GM21717 (cell line): ENCODE data around the gene CNNM2.
A peak's percentile ranks its signal among the peaks of the same experiment; 100 is the strongest.

Experiments
- ATAC-seq: cut with Tn5 transposase; IDR thresholded peaks from one replicate; pipeline ENCODE4 v1.9.1; 2021; ENCODE audit warnings: mild to moderate bottlenecking, moderate library complexity; ENCODE audit not compliant: unreplicated experiment

CNNM2 gene

GRCh38 chr10:102917962-102918816, at the start of gene CNNM2:
TSS of gene CNNM2 (plus strand) at chr10:102918294. CDS start at chr10:102918481, 187 bp downstream.
- peak; percentile 88 for ATAC-seq

- ATAC-seq = no peak
Observed at GRCh38 chr10:102868911-102869257, 49.2 kb upstream of the CNNM2 start.

GRCh38 chr10:102869258-102870198, 48.6 kb upstream of the CNNM2 start, which contains the start of gene AS3MT:
TSS of gene AS3MT (plus strand) at chr10:102869470. CDS start at chr10:102869593, 123 bp downstream.
- no peak for ATAC-seq

- ATAC-seq = no peak
Observed at GRCh38 chr10:102870221-102870620, 47.9 kb upstream of the CNNM2 start.

GRCh38 chr10:102872163-102872562, 45.9 kb upstream of the CNNM2 start:
- ATAC-seq = no peak

- no peak for ATAC-seq
Observed at GRCh38 chr10:102876747-102877153, 41.3 kb upstream of the CNNM2 start.

- no peak for ATAC-seq
Observed at GRCh38 chr10:102878629-102879028, 39.5 kb upstream of the CNNM2 start.

- no peak for ATAC-seq
Observed at GRCh38 chr10:102880256-102880655, 37.8 kb upstream of the CNNM2 start.

- ATAC-seq = no peak
Observed at GRCh38 chr10:102888048-102888447, 30.0 kb upstream of the CNNM2 start.

- no peak for ATAC-seq
Observed at GRCh38 chr10:102894466-102895213, 23.5 kb upstream of the CNNM2 start.

- ATAC-seq = no peak
Observed at GRCh38 chr10:102900006-102900405, 18.1 kb upstream of the CNNM2 start.

- no peak for ATAC-seq
Observed at GRCh38 chr10:102904346-102904745, 13.7 kb upstream of the CNNM2 start.

- no peak for ATAC-seq
Observed at GRCh38 chr10:102906507-102906906, 11.6 kb upstream of the CNNM2 start.

- ATAC-seq = no peak
Observed at GRCh38 chr10:102914781-102915180, 3.3 kb upstream of the CNNM2 start.

GRCh38 chr10:102916173-102916572, 1.9 kb upstream of the CNNM2 start:
- ATAC-seq = no peak

GRCh38 chr10:102917314-102917961, 656 bp upstream of the CNNM2 start:
- ATAC-seq = peak; percentile 43

- ATAC-seq = no peak
Observed at GRCh38 chr10:102918817-102919245, 737 bp downstream of the CNNM2 start.

GRCh38 chr10:102919246-102919959, 1.3 kb downstream of the CNNM2 start:
- no peak for ATAC-seq

- ATAC-seq = no peak
Observed at GRCh38 chr10:102919992-102920739, 2.1 kb downstream of the CNNM2 start.
